ENCODE results near the gene ALK. TPM values are rescaled to one million over a fixed set of nuclear protein-coding genes. Genes with fewer than 3 reads are reported as not detected.

Gene ALK
- polyA plus RNA-seq, 1 of the 3 experiments (the other 2 are of a cell fraction): 0.30 TPM

DNA sequence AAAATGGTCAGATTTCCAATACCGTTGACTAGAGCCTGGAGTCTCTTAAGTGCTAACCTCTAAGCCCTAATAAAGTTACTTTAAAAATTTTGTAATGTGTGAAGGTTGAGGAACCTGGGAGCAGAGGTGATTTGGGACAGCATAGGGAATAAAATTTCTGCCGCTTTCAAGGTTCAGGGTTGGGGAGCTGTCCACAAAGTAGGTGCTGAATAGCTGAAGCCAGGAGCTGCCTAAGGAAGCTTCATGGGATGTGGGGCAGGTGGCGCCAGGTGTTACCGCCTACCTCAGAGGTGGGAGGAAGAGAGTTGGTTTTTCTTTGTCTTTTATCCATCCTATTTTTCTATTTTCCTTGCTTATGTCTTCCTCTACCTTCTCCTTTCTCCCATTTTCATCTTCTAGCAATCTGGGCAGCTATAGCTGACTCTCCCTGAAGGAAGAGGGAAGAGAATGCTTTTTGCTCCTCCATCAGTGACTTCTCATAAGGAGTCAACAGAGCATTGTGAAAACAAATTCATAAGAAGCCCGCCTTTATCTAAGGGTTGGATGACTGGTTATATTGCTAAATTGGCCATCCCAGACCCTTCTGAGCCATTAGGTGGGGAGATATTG lies 627.5 kb downstream of the ALK start:
- Histone ChIP-seq H3K27me3 (ENCODE audit: insufficient read depth) (no peaks in the 10 kb centered on the region), H3K9me2 (no peaks in the 10 kb centered on the region), H3K4me2 (no peak overlapping the region), H3K9me3 (no peaks in the 10 kb centered on the region), H3F3A (replicated peaks; ENCODE audit: insufficient read depth) (no peaks in the 10 kb centered on the region), H3K79me2 (ENCODE audit: insufficient read depth) (no peaks in the 10 kb centered on the region), H3K4me3 (ENCODE audit: low read depth in 2 of 2, low read length in 1 of 2) (no peak overlapping the region), H3K9ac (no peak overlapping the region), H2AFZ (ENCODE audit: low read depth) (no peak overlapping the region), H3K27ac (ENCODE audit: low read depth in 2 of 2, low read length in 1 of 2) (no peak overlapping the region), H4K20me1 (ENCODE audit: insufficient read depth) (no peaks in the 10 kb centered on the region), H3K36me3 (replicated peaks in 1 of 2; ENCODE audit: control insufficient read depth in 1 of 2, insufficient read depth in 2 of 2, low read length in 1 of 2) (peaks cover 0 to 2% of the 10 kb centered on the region in 2 experiments), H3K4me1 (ENCODE audit: control insufficient read depth in 1 of 2, insufficient read depth in 2 of 2, low read depth in 1 of 2, low read length in 1 of 2) (peaks cover 0 to 10% of the 10 kb centered on the region in 2 experiments; a peak in 2 of 4 replicates)
- TF ChIP-seq SMC3 (IDR thresholded peaks at IDR 0.05; ENCODE audit: low read depth, low read length) (no peak), REST (IDR thresholded peaks at IDR 0.05; ENCODE audit: low read depth, low read length) (peak; percentile 98), TEAD4 (IDR thresholded peaks at IDR 0.05; ENCODE audit: borderline replicate concordance, insufficient read depth) (no peak)
- WGBS (ENCODE audit: low lambda C conversion rate): 57% methylated on average over 5 of the region's 5 CpGs
- POLR2A ChIA-PET: no interaction called here
- no peak for DNase-seq
- CTCF ChIA-PET: interaction anchor here (4.4 kb wide), 1 partner anchor 15 kb away, joined by 43 read pairs; no protein-coding TSS in a partner anchor

GRCh38 chr2:29290293-29291047 lies 630.9 kb downstream of the ALK start:
- ChIA-PET POLR2A (no interaction called here), CTCF (interaction anchor here (0.9 to 2.9 kb wide), 3 partner anchors 8 to 130 kb away, joined by 4 to 14 read pairs (median 4); no protein-coding TSS in a partner anchor)
- H3K27ac ChIP-seq (ENCODE audit: low read depth in 2 of 2, low read length in 1 of 2): peak overlapping the region in 1 of 2 experiments; percentile 1; a peak in 1 of 4 replicates
- no peak overlapping the region for H3K4me3 ChIP-seq (ENCODE audit: low read depth in 2 of 2, low read length in 1 of 2)
- no peaks in the 10 kb centered on the region for H3K27me3 ChIP-seq (ENCODE audit: insufficient read depth)
- DNase-seq: no peak
- no peaks in the 10 kb centered on the region for H3K9me2 ChIP-seq
- no peaks in the 10 kb centered on the region for H3F3A ChIP-seq (replicated peaks; ENCODE audit: insufficient read depth)
- TF ChIP-seq YY1 (IDR thresholded peaks at IDR 0.05; ENCODE audit: low read depth) (no peak), MAX (IDR thresholded peaks at IDR 0.05; ENCODE audit: low read depth) (no peak), GABPA (IDR thresholded peaks at IDR 0.05; ENCODE audit: low read depth) (no peak), MEF2A (IDR thresholded peaks at IDR 0.05; ENCODE audit: borderline replicate concordance, low read depth) (no peak), POLR2AphosphoS5 (IDR thresholded peaks at IDR 0.05; ENCODE audit: low read depth, low read length) (no peak)
- peaks cover 0 to 2% of the 10 kb centered on the region in 2 experiments for H3K36me3 ChIP-seq (replicated peaks in 1 of 2; ENCODE audit: control insufficient read depth in 1 of 2, insufficient read depth in 2 of 2, low read length in 1 of 2)
- H3K9me3 ChIP-seq: no peaks in the 10 kb centered on the region
- no peak overlapping the region for H3K4me2 ChIP-seq
- no peak overlapping the region for H2AFZ ChIP-seq (ENCODE audit: low read depth)
- H3K9ac ChIP-seq: no peak overlapping the region
- peaks cover 0 to 10% of the 10 kb centered on the region in 2 experiments; a peak in 2 of 4 replicates for H3K4me1 ChIP-seq (ENCODE audit: control insufficient read depth in 1 of 2, insufficient read depth in 2 of 2, low read depth in 1 of 2, low read length in 1 of 2)
- no peaks in the 10 kb centered on the region for H4K20me1 ChIP-seq (ENCODE audit: insufficient read depth)
- 50% methylated on average over 8 of the region's 8 CpGs for WGBS (ENCODE audit: low lambda C conversion rate)
- H3K79me2 ChIP-seq (ENCODE audit: insufficient read depth): no peaks in the 10 kb centered on the region
